Esophagus muscularis mucosa (tissue), 3 donors: ENCODE data around the gene HOXC12.

Experiments used
- CTCF ChIP-seq, 3 experiments: fragments of 200-600 bp in 2 of 3; fragments of 450-650 bp in 1 of 3; sonication (generic) in 2 of 3; IDR thresholded peaks; one replicate each; pipeline ENCODE4 v1.5.1; 2017 to 2019; ENCODE audit warnings: antibody characterized with exemption in 3 of 3, mild to moderate bottlenecking in 2 of 3, moderate library complexity in 1 of 3
- EP300 ChIP-seq: sonication (generic); formaldehyde crosslinking; IDR thresholded peaks from one replicate; pipeline ENCODE4 v1.6.1; 2017; ENCODE audit warnings: antibody characterized with exemption

GRCh38 chr12:53993162-53994008 lies 38.7 kb downstream of the HOXC12 start:
- TF ChIP-seq CTCF (IDR thresholded peaks at IDR 0.05) (no peak), EP300 (no peak)
